Osteoblast (primary cell): ENCODE results near the gene ERC1. TPM values are rescaled to one million over a fixed set of nuclear protein-coding genes. Genes with fewer than 3 reads are reported as not detected.

Experiments used
- DNase-seq: peaks from one replicate; pipeline ENCODE4 v3.0.0; 2011; ENCODE audit warnings: low spot score, mixed read lengths; ENCODE audit not compliant: insufficient read length; ENCODE audit errors: missing footprints
- H2AFZ ChIP-seq: 2 replicates; pipeline ENCODE4 v1.6.0; 2011; ENCODE audit warnings: mild to moderate bottlenecking, low read length
- H3K27ac ChIP-seq: 2 replicates; pipeline ENCODE4 v1.5.1; 2011; ENCODE audit warnings: mild to moderate bottlenecking, low read depth, low read length, moderate library complexity
- H3K27me3 ChIP-seq: 2 replicates; pipeline ENCODE4 v1.6.0; 2012; ENCODE audit warnings: mild to moderate bottlenecking, control low read depth, inconsistent platforms, low read length, moderate library complexity; ENCODE audit not compliant: insufficient read depth
- H3K36me3 ChIP-seq: 2 replicates; pipeline ENCODE4 v1.5.1; 2011; ENCODE audit warnings: mild to moderate bottlenecking, low read length, control low read depth, moderate library complexity; ENCODE audit not compliant: insufficient read depth
- H3K4me1 ChIP-seq: 2 replicates; pipeline ENCODE4 v1.5.1; 2011; ENCODE audit warnings: mild to moderate bottlenecking, low read length, control low read depth, moderate library complexity; ENCODE audit not compliant: insufficient read depth
- H3K4me2 ChIP-seq: 2 replicates; pipeline ENCODE4 v1.6.0; 2011; ENCODE audit warnings: mild to moderate bottlenecking, low read length; ENCODE audit not compliant: insufficient read depth
- H3K4me3 ChIP-seq: fragments of 200-600 bp; sonication (generic); 3 replicates; pipeline ENCODE4 v1.5.1; 2012; ENCODE audit warnings: mild to moderate bottlenecking, low read length, inconsistent platforms; ENCODE audit not compliant: insufficient read depth
- H3K79me2 ChIP-seq: 2 replicates; pipeline ENCODE4 v1.6.0; 2012; ENCODE audit warnings: mild to moderate bottlenecking, low read length, control low read depth, inconsistent platforms; ENCODE audit not compliant: insufficient read depth
- H3K9me3 ChIP-seq: 2 replicates; pipeline ENCODE4 v1.5.1; 2011; ENCODE audit warnings: low read depth, low read length, control low read depth
- H4K20me1 ChIP-seq: 2 replicates; pipeline ENCODE4 v1.6.0; 2012; ENCODE audit warnings: mild to moderate bottlenecking, low read length, control low read depth; ENCODE audit not compliant: insufficient read depth
- CTCF ChIP-seq: IDR thresholded peaks from 2 replicates; pipeline ENCODE4 v1.5.1; 2011; ENCODE audit warnings: mild to moderate bottlenecking, low read depth, low read length, moderate library complexity; ENCODE audit errors: extremely low read depth
- total RNA-seq: library from RNA; depleted of rRNA; stranded (reverse); fragments of >200 nt; gene quantifications from 2 replicates; pipeline ENCODE4 v1.2.3, GENCODE V29; 2012

Gene ERC1
- total RNA-seq, 1 donor: 36.2 TPM

- no peak overlapping the region for H3K4me3 ChIP-seq
- H3K4me2 ChIP-seq: no peak overlapping the region
- H4K20me1 ChIP-seq: no peaks in the 10 kb centered on the region
- no peaks in the 10 kb centered on the region for H3K36me3 ChIP-seq
- H3K4me1 ChIP-seq: peaks cover 9% of the 10 kb centered on the region
- no peak for TF ChIP-seq CTCF
- no peak for DNase-seq
- no peak overlapping the region for H3K27ac ChIP-seq
- H3K9me3 ChIP-seq: no peaks in the 10 kb centered on the region
- no peaks in the 10 kb centered on the region for H3K79me2 ChIP-seq
- no peak overlapping the region for H2AFZ ChIP-seq
- no peaks in the 10 kb centered on the region for H3K27me3 ChIP-seq
These were observed 445.0 kb downstream of the ERC1 start for GRCh38 chr12:1436015-1436414.

GRCh38 chr12:1436981-1437380 lies 446.0 kb downstream of the ERC1 start:
- H3K4me3 ChIP-seq: no peak overlapping the region
- no peaks in the 10 kb centered on the region for H4K20me1 ChIP-seq
- no peaks in the 10 kb centered on the region for H3K9me3 ChIP-seq
- no peak overlapping the region for H3K4me2 ChIP-seq
- no peak for TF ChIP-seq CTCF
- H3K27me3 ChIP-seq: no peaks in the 10 kb centered on the region
- H3K36me3 ChIP-seq: no peaks in the 10 kb centered on the region
- no peak for DNase-seq
- no peak overlapping the region for H3K27ac ChIP-seq
- peaks cover 9% of the 10 kb centered on the region for H3K4me1 ChIP-seq
- no peaks in the 10 kb centered on the region for H3K79me2 ChIP-seq
- H2AFZ ChIP-seq: no peak overlapping the region

GRCh38 chr12:1439201-1439600 lies 448.2 kb downstream of the ERC1 start:
- TF ChIP-seq CTCF: no peak
- no peak for DNase-seq
- Histone ChIP-seq H4K20me1 (no peaks in the 10 kb centered on the region), H3K36me3 (no peaks in the 10 kb centered on the region), H3K27me3 (no peaks in the 10 kb centered on the region), H2AFZ (no peak overlapping the region), H3K27ac (no peak overlapping the region), H3K4me1 (peaks cover 22% of the 10 kb centered on the region), H3K4me2 (no peak overlapping the region), H3K79me2 (no peaks in the 10 kb centered on the region), H3K9me3 (no peaks in the 10 kb centered on the region), H3K4me3 (no peak overlapping the region)

- Histone ChIP-seq H3K4me3 (no peak overlapping the region), H3K79me2 (no peaks in the 10 kb centered on the region), H3K36me3 (no peaks in the 10 kb centered on the region), H4K20me1 (no peaks in the 10 kb centered on the region), H3K4me2 (no peak overlapping the region), H3K27me3 (no peaks in the 10 kb centered on the region), H3K9me3 (no peaks in the 10 kb centered on the region), H3K4me1 (peaks cover 26% of the 10 kb centered on the region), H2AFZ (no peak overlapping the region), H3K27ac (no peak overlapping the region)
- TF ChIP-seq CTCF: no peak
- DNase-seq: no peak
These were observed 448.7 kb downstream of the ERC1 start for GRCh38 chr12:1439687-1440086.
